Raji (cell line): ENCODE measurements around the gene JARID2.

ENCODE experiments used
- POLR2A ChIP-seq: IDR thresholded peaks from 2 replicates; pipeline ENCODE4 v1.6.1; 2011; ENCODE audit warnings: low read depth, low read length, control low read depth; ENCODE audit not compliant: insufficient read depth

The JARID2 gene

GRCh38 chr6:15511248-15512125, 265.6 kb downstream of the JARID2 start:
- TF ChIP-seq POLR2A: no peak

- TF ChIP-seq POLR2A: no peak
Measured at GRCh38 chr6:15512126-15512525, 266.3 kb downstream of the JARID2 start.

- TF ChIP-seq POLR2A: no peak
Measured at GRCh38 chr6:15512721-15513120, 266.9 kb downstream of the JARID2 start.

DNA sequence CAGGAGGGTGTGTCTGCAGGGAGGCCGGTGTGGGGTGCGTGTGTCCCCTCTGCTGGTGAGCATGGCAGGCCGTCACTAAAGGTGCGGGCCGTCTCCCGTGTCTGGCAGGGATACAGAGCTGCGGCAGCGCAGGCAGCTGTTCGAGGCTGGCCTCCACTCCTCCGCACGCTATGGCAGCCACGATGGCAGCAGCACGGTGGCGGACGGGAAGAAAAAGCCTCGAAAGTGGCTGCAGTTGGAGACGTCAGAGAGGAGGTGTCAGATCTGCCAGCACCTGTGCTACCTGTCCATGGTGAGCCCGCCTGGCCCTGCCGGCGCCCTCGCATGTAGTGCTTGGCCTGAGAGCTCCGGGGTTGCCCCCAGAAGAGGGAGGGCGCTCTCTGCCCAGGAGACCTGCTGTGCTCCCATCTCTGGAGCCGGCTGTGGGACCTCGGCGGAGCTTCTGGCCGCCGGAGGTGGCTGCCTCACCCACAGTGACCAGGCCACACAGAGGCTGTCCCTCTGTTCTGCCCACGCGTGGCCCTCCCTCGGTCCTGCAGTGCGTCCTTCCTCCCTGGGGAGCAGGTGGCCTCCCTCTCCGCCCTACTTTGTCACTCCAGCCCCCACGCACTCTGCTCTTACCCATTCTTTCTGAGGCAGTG, 267.4 kb downstream of the JARID2 start:
- no peak for TF ChIP-seq POLR2A

DNA sequence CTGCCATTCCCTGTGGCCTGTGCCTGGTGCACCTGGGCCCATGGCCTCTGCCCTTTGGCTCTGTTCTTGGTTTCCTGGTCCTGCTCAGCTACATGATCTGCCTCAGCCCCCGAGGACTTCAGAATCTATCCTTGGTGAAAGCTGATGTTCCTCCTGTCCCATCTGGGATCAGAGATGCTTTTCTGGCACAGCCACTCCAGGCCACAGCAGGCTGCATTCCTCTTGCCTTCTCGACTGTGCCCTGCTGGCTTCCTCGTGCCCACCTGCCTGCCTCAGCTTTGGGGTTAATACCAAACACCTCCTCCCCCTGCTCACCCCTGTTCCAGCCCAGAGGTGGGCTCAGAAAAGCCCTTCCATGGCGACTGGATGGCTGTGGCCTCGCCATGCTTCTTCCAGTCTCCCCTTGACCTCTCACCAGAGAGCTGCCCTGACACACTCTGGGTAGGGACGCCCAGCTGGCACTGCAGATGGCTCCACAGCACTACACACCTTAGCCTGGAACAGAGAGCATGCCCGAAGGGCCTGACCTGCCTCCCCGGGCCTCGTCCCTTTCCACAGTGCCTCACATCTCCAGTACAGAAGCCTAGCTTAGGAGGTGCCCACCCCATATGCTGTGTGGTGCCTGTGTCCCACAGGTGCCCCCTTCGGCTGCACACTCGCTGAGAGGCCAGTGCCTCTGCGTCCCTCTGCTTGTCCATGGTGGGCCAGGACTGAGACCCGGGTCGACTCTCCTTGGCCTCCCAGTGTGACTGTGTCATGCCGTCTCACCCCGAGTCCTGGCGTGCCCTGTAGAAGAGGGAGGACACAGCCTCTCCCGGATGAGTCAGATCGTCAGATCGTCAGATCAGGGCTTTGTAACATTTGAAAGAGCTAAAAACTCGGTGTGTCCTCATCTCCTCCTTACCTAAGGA, 268.2 kb downstream of the JARID2 start:
- TF ChIP-seq POLR2A: no peak

GRCh38 chr6:15515226-15515625, 269.4 kb downstream of the JARID2 start:
- no peak for TF ChIP-seq POLR2A

- TF ChIP-seq POLR2A: no peak
Measured at GRCh38 chr6:15515660-15516375, 269.9 kb downstream of the JARID2 start.

GRCh38 chr6:15516378-15516777, 270.5 kb downstream of the JARID2 start:
- no peak for TF ChIP-seq POLR2A

DNA sequence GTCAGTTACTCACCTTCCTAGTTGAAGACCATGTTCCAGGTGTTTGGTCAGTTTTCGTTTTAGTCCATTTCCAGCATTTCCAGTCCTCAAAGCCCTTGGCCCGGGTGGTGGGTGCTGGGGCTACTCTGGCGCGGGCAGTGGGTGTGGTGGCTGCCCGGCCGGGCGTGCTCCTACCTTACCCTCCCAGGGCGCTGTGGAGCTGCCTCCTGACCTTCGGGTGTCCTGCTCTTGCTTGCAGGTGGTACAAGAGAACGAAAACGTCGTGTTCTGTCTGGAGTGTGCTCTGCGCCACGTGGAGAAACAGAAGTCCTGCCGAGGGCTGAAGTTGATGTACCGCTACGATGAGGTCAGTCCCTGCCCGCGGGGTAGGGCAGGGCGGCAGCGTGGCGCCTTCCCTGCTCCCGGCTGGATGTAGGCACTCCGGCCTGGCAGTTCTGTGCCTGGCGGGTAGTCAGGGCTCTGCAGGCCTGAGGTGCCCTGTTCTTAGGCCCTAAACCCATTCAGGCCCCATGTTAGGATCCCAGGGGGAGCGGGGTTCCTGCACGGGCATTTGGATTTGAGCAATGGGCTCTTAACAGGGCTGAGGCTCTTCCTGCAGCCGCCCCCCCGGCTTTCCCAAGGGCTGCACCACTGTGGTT, 271.2 kb downstream of the JARID2 start:
- no peak for TF ChIP-seq POLR2A

DNA sequence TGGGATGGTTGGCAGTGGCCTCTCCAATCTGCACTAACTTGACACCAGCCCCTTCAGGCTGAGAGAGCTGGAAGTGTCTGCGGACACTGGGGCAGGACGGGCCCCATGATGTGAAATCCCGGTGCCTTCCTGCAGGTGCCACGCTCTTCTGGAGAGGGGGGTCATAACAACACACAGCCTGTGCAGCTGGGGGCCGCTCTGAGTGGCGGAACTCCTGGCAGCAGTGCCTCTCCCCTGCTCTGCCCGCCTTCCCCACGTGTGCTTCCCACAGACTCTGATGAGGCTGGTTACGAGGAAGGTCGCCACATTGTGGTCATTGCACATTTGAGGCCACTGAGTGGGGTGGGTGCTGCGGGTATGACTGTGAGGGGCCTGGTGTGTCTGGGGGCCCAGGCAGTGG, 271.7 kb downstream of the JARID2 start:
- TF ChIP-seq POLR2A: no peak

DNA sequence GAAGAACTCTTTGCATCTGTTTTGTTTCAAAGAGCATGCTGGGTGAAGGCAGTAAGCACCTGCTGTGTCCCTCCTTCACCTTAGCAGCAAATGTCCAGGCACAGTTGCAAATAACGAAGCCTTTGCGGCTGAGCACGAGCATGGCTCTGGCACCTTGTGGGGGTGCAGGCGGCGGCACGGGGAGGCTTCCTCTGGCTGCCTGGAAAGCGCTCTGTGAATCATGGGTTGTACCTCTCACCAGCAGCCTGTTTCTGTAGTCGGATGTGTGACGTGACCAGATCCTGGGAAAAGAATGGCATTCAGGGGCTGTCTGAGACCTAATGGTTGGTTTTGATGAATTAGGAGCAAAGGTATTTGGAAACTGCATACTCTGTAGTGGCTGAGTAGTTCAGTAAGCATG, 272.2 kb downstream of the JARID2 start:
- TF ChIP-seq POLR2A: no peak

- TF ChIP-seq POLR2A: no peak
Measured at GRCh38 chr6:15518878-15519277, 273.0 kb downstream of the JARID2 start.

GRCh38 chr6:15519681-15520080, 273.8 kb downstream of the JARID2 start:
- no peak for TF ChIP-seq POLR2A

GRCh38 chr6:15520626-15521203, 274.8 kb downstream of the JARID2 start:
- no peak for TF ChIP-seq POLR2A
